OCI-LY1 (cell line): ENCODE data around the gene S100A11.

Experiments used
- H2AFZ ChIP-seq: fragments of 200-600 bp; sonication (generic), shearing (Covaris generic); 2 replicates; pipeline ENCODE4 v1.6.0; 2014; ENCODE audit warnings: antibody characterized with exemption, mild to moderate bottlenecking, low read length
- H3F3A ChIP-seq: fragments of 200-600 bp; sonication (generic), shearing (Covaris generic); 2 replicates; pipeline ENCODE4 v1.6.0; 2014; ENCODE audit warnings: mild to moderate bottlenecking, antibody characterized with exemption, low read length, moderate library complexity; ENCODE audit not compliant: insufficient read depth
- H3K27ac ChIP-seq: fragments of 200-600 bp; sonication (generic); 2 replicates; pipeline ENCODE4 v1.5.1; 2014; ENCODE audit warnings: low read length, mixed run types, mild to moderate bottlenecking, low read depth; ENCODE audit not compliant: poor library complexity, severe bottlenecking
- H3K27me3 ChIP-seq: fragments of 200-600 bp; sonication (generic); 2 replicates; pipeline ENCODE4 v1.6.0; 2014; ENCODE audit warnings: antibody characterized with exemption, mild to moderate bottlenecking, low read length, moderate library complexity; ENCODE audit not compliant: insufficient read depth
- H3K36me3 ChIP-seq: fragments of 200-600 bp; sonication (generic); 2 replicates; pipeline ENCODE4 v1.6.1; 2014; ENCODE audit warnings: mild to moderate bottlenecking, antibody characterized with exemption, low read length, moderate library complexity, mixed read lengths; ENCODE audit not compliant: insufficient read depth
- H3K4me1 ChIP-seq: fragments of 200-600 bp; sonication (generic); 2 replicates; pipeline ENCODE4 v1.5.1; 2014; ENCODE audit warnings: mild to moderate bottlenecking, low read length, moderate library complexity; ENCODE audit not compliant: insufficient read depth, severe bottlenecking
- H3K4me2 ChIP-seq: fragments of 200-600 bp; sonication (generic), shearing (Covaris generic); 2 replicates; pipeline ENCODE4 v1.6.1; 2014; ENCODE audit warnings: low read length
- H3K4me3 ChIP-seq: fragments of 200-600 bp; sonication (generic); 2 replicates; pipeline ENCODE4 v1.5.1; 2014; ENCODE audit warnings: low read length, low read depth, mild to moderate bottlenecking, mixed read lengths; ENCODE audit not compliant: poor library complexity, severe bottlenecking
- H3K79me2 ChIP-seq: fragments of 200-600 bp; shearing (Covaris generic); 2 replicates; pipeline ENCODE4 v1.6.1; 2016; ENCODE audit warnings: mixed run types, low read length, mixed read lengths; ENCODE audit not compliant: insufficient read depth
- H3K9ac ChIP-seq: fragments of 200-600 bp; sonication (generic), shearing (Covaris generic); 2 replicates; pipeline ENCODE4 v1.6.1; 2014; ENCODE audit warnings: mild to moderate bottlenecking, low read length, mixed read lengths
- H3K9me2 ChIP-seq: fragments of 200-600 bp; sonication (generic), shearing (Covaris generic); 2 replicates; pipeline ENCODE4 v1.6.1; 2014; ENCODE audit warnings: low read depth, mild to moderate bottlenecking, low read length, mixed read lengths
- H3K9me3 ChIP-seq: fragments of 200-600 bp; shearing (Covaris generic); 2 replicates; pipeline ENCODE4 v1.6.1; 2014; ENCODE audit warnings: low read length, mixed read lengths
- H4K20me1 ChIP-seq: fragments of 200-600 bp; sonication (generic), shearing (Covaris generic); 2 replicates; pipeline ENCODE4 v1.6.0; 2016; ENCODE audit warnings: mild to moderate bottlenecking, low read length; ENCODE audit not compliant: insufficient read depth
- EZH2 ChIP-seq: fragments of 200-600 bp; sonication (generic), shearing (Covaris generic); IDR thresholded peaks from 2 replicates; pipeline ENCODE4 v1.8.0; 2017; ENCODE audit warnings: borderline replicate concordance, mixed run types, mild to moderate bottlenecking, antibody characterized with exemption, low read length, moderate library complexity, mixed read lengths
- TF ChIP-seq, protein P1 (sequence below): fragments of 200-600 bp; sonication (generic), shearing (Covaris generic); IDR thresholded peaks from 2 replicates; pipeline ENCODE4 v1.5.1; 2017; ENCODE audit warnings: mild to moderate bottlenecking, antibody characterized with exemption, low read length, moderate library complexity, mixed read lengths

S100A11 gene

DNA sequence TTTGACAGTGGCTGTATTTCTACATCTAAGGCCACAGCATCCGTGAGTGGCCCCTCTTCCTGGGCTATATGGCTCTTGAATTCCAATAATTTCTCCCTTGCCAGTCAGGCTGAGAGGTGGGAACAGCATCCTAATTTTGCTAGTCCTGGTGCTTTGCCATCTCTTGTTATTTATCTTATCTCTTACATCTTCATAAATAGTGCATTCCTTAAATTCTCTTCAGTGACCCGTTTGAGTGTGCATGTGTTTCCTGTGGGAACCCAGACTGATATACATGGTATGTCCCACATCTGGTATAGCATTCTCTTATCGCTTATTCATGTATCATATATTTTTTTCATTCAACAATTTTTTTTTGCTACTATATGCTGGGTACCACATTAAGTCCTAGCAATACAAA, 9.9 kb downstream of the S100A11 start:
- H4K20me1 ChIP-seq = no peaks in the 10 kb centered on the region
- no peaks in the 10 kb centered on the region for H3K79me2 ChIP-seq
- no peak overlapping the region for H3K27ac ChIP-seq
- H3K36me3 ChIP-seq = no peaks in the 10 kb centered on the region
- no peak overlapping the region for H3K4me3 ChIP-seq
- H3F3A ChIP-seq = no peaks in the 10 kb centered on the region
- H3K4me1 ChIP-seq = no peaks in the 10 kb centered on the region
- no peak overlapping the region for H3K4me2 ChIP-seq
- no peak overlapping the region for H3K9ac ChIP-seq
- H2AFZ ChIP-seq = no peak overlapping the region
- H3K9me2 ChIP-seq = no peaks in the 10 kb centered on the region
- TF ChIP-seq, protein P1, sequence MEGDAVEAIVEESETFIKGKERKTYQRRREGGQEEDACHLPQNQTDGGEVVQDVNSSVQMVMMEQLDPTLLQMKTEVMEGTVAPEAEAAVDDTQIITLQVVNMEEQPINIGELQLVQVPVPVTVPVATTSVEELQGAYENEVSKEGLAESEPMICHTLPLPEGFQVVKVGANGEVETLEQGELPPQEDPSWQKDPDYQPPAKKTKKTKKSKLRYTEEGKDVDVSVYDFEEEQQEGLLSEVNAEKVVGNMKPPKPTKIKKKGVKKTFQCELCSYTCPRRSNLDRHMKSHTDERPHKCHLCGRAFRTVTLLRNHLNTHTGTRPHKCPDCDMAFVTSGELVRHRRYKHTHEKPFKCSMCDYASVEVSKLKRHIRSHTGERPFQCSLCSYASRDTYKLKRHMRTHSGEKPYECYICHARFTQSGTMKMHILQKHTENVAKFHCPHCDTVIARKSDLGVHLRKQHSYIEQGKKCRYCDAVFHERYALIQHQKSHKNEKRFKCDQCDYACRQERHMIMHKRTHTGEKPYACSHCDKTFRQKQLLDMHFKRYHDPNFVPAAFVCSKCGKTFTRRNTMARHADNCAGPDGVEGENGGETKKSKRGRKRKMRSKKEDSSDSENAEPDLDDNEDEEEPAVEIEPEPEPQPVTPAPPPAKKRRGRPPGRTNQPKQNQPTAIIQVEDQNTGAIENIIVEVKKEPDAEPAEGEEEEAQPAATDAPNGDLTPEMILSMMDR = no peak
- TF ChIP-seq EZH2 = no peak
- H3K9me3 ChIP-seq = no peaks in the 10 kb centered on the region
- H3K27me3 ChIP-seq = no peaks in the 10 kb centered on the region

DNA sequence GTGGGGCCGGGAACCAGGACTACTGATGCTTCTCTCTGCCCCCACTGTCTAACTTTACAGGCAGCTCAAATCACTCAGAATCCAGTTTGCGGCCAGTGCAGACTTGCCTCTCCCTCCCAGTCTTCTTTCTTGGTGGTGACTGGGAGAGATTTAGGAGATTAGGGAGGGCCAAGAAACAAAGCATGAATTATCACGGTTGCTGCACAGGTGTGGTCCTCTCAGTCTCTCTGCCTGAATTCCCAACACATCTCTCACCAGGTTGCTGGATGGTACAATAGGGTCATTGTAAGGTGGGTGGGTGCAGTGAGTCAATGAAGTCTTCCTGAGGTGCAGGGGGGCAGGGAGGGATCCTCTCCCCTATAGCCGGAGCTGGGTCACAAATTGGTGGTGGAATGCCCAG, 12.6 kb downstream of the S100A11 start:
- H3K4me1 ChIP-seq = no peaks in the 10 kb centered on the region
- H3F3A ChIP-seq = no peaks in the 10 kb centered on the region

DNA sequence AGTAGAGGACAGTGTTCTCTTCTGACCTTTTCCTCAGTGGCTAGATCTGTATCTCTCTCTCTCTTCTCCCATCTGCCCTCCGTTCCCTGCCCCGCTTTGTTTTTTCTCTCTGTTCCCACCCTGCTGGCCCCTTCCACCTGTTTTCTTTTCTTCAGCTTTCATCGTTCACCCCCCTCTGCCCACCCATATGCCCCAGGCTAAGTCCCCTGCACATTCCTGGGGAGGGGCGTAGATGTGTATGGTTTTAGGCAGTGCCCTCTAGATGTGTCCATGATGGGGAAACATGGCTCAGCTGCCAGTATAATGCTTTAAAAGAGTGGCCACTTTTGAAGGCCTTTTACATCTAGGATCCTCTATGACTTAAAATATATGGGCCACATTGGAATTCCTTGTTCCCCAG, 13.6 kb downstream of the S100A11 start:
- H2AFZ ChIP-seq = no peak overlapping the region
- H3K36me3 ChIP-seq = no peaks in the 10 kb centered on the region
- H3F3A ChIP-seq = no peaks in the 10 kb centered on the region
- H3K9me2 ChIP-seq = no peaks in the 10 kb centered on the region
- H3K9ac ChIP-seq = no peak overlapping the region
- no peak overlapping the region for H3K4me2 ChIP-seq
- no peaks in the 10 kb centered on the region for H4K20me1 ChIP-seq
- H3K9me3 ChIP-seq = no peaks in the 10 kb centered on the region
- no peaks in the 10 kb centered on the region for H3K27me3 ChIP-seq
- TF ChIP-seq, protein P1 = no peak
- TF ChIP-seq EZH2 = no peak
- no peaks in the 10 kb centered on the region for H3K79me2 ChIP-seq
- H3K4me3 ChIP-seq = no peak overlapping the region
- H3K27ac ChIP-seq = no peak overlapping the region
- H3K4me1 ChIP-seq = no peaks in the 10 kb centered on the region

More for the DNA sequence above, 12.6 kb downstream of the S100A11 start:
- H3K9me3 ChIP-seq = no peaks in the 10 kb centered on the region
- H3K36me3 ChIP-seq = no peaks in the 10 kb centered on the region
- H3K27ac ChIP-seq = no peak overlapping the region
- H2AFZ ChIP-seq = no peak overlapping the region
- H3K9me2 ChIP-seq = no peaks in the 10 kb centered on the region
- no peak overlapping the region for H3K4me2 ChIP-seq
- H4K20me1 ChIP-seq = no peaks in the 10 kb centered on the region
- no peak overlapping the region for H3K4me3 ChIP-seq
- H3K27me3 ChIP-seq = no peaks in the 10 kb centered on the region
- H3K79me2 ChIP-seq = no peaks in the 10 kb centered on the region
- H3K9ac ChIP-seq = no peak overlapping the region
- TF ChIP-seq, protein P1 = no peak
- no peak for TF ChIP-seq EZH2
